Measurements from ENCODE around the gene LOXL4.
"Not testable (repeated sequence)": the region's sequence is repeated elsewhere in the genome, so short reads cannot be mapped to it uniquely, and the experiment has no call there.

The LOXL4 gene

GRCh38 chr10:98240524-98240923, 27.5 kb downstream of the LOXL4 start:
- no peak for DNase-seq

DNA sequence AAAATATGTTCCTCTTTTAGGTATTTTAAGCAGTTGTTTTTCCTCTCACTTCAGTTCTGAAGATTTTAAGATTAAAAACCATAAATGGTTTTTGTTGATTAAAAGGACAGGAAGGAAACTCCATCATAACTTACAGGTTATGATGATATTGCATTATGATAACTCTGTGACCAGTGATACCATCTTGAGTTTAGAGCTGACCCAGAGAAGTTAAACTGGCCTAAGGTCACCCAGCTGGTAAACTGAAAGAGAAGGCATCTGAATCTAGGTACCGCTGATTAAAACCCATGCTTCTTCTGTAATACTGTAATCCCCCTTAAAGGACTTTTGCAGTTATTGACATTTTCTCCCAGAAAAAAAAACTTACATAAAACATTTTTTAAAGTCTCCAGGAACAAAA, 29.6 kb downstream of the LOXL4 start:
- DNase-seq = no peak

DNA sequence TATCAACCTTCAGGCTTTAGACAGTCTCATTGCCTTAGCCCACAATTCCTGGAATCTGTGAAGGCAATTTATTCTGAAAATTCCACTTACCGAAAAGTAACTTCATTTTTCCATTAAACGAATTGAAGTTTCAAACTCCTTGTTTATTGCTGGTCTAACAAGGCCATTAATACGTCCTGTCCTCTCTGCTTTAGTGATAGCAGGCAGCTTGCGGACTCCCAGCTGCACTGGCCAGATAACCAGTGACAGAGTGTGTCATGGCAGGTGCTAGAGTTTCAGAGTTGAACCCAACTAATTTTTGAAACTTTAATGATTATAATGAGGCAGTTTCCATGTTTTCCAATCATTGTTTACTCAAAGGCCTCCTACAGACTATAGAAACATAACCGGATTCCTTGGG, 31.1 kb downstream of the LOXL4 start:
- DNase-seq = no peak

- DNase-seq = no peak
Observed at GRCh38 chr10:98235846-98236245, 32.1 kb downstream of the LOXL4 start.

DNA sequence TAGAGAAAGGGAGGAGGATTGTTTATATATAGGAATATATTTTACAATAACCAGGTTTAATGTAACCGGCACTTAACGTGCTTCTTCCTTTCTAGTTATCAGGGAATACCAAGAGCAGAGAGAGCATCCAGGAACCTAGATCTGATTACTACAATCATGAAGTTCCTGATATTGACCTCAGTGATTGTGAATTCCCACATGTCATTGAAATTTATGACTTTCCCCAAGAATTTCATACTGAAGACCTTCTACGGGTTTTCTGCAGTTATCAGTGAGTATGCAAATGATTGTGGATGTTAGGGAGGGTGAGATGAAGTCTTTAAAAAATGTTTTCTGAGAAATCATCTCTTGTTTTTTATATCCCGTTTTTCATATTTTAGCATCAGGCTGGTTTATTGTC, 36.6 kb downstream of the LOXL4 start:
- DNase-seq = no peak

GRCh38 chr10:98228266-98228665, 39.7 kb downstream of the LOXL4 start:
- not testable (repeated sequence) for DNase-seq

GRCh38 chr10:98227713-98228112, 40.3 kb downstream of the LOXL4 start:
- not testable (repeated sequence) for DNase-seq

DNA sequence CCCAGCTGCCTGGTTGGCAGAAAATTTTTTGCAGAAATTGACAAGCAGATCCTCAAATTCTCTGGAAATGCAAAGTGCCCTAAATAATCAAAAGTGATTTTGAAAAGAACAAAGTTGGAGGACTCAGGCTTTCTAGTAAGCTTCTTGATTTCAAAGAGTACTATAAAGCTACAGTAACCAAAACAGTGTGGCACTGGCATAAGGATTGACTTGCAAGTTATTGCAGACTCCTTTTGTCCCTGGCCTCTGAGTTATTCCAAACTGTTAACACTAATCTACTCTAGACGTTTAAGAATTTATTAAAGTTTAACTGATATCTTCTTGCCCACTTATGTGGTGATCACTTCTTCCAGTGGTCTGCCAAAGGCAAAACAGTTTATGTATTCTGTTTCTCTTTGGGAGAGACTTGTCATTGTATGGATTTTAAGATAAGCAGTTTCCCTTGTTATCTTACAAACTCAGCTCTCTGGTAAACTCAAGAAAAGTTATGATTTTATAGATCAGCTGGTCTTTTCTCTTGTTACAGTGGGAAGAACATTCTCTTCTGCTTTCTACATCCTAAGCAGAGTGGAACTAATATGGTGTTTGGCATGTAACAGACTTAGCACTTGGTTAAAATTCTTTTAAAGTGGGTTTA, 41.4 kb downstream of the LOXL4 start:
- DNase-seq = no peak

DNA sequence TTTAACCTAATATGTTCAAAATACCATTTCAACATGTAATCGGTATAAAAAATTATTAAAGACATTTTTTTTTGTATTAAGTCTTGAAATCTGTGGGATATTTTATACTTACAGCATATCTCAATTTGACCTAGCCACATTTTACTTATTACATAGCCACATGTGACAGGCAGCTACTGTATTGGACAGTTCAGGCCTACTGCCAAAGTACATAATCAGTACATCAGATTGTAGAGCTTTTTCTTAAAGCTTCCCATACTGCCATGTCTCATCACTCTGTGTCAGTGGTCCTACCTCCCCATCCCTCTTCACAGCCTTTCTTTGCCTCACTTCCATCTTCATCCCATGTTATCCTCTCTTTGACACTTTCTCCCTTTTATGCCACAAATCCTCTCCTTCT, 43.0 kb downstream of the LOXL4 start:
- no peak for DNase-seq

- no peak for DNase-seq
Observed at GRCh38 chr10:98224509-98224908, 43.5 kb downstream of the LOXL4 start.

DNA sequence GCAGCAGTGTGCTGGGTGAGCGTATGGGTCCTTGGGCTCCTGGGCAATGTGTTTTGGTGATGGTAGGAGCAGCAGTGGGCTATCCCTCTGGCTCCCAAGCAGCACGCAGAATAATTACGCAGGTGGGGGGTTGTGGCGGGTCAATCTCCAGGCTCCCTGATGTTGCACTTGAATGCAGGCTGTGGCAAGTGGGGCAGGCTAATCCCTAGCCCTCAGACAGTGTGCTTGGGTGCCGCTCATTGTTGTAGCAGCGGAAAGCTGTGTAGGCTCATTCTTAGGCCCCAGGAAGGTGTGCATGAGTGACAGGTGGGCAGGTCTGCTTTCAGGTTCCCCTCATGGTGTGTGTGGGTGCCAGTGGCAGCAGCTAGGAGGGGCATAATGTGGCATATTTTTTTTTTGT, 44.1 kb downstream of the LOXL4 start:
- DNase-seq = no peak

- DNase-seq = no peak
Observed at GRCh38 chr10:98217801-98218200, 50.2 kb downstream of the LOXL4 start.

GRCh38 chr10:98215373-98215772, 52.6 kb downstream of the LOXL4 start:
- no peak for DNase-seq

DNA sequence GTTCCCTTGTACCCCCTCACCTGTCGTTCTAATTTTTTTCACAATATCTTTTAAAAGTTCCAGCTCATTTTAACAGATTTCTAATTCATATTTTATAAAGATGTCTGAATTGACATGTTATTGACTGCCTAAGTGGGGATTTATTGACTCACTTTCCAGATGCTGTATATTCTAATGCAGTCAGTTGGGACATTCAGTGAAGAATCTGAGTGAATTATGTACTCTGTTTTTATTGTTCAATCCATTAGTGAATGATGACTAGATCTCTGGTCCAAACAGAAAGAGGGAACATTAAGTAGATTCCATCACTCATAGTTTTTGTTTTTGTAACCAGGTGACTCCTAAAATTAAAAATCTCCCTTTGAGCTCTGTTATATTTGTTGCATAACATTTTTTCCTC, 54.3 kb downstream of the LOXL4 start:
- no peak for DNase-seq

GRCh38 chr10:98212196-98212595, 55.8 kb downstream of the LOXL4 start:
- no peak for DNase-seq

- no peak for DNase-seq
Observed at GRCh38 chr10:98209441-98209840, 58.6 kb downstream of the LOXL4 start.

GRCh38 chr10:98208925-98209324, 59.1 kb downstream of the LOXL4 start:
- no peak for DNase-seq

DNA sequence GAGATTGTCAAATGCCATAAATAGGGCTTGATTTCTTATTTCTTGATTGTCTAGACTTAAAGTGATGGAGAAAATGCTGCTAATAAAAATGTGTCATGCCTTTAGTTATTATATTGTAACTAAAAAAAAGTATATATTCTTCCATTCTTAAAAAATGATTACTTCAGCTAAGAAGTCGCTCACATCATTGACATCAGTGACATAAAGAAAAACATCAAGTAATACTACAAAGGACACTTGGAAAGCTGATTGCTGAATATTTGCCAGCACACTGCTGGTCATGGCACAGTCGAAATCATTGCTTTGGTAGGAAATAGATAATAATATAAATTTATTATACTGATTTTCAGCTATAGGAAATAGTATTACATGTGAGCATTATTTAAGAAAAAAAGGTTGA, 62.6 kb downstream of the LOXL4 start:
- no peak for DNase-seq

- no peak for DNase-seq
Observed at GRCh38 chr10:98202378-98202777, 65.6 kb downstream of the LOXL4 start.

- DNase-seq = no peak
Observed at GRCh38 chr10:98201760-98202159, 66.2 kb downstream of the LOXL4 start.

Data from NCI-H2029 (cell line).